Transverse colon (tissue), 4 donors: ENCODE data around the gene RABGGTA.

Experiments used
- POLR2A ChIP-seq: fragments of 450-650 bp; IDR thresholded peaks from one replicate; pipeline ENCODE4 v1.6.1; 2016; ENCODE audit warnings: antibody characterized with exemption, mild to moderate bottlenecking, moderate library complexity
- POLR2AphosphoS5 ChIP-seq, 3 donors: sonication (generic); formaldehyde crosslinking; IDR thresholded peaks; one replicate each; pipeline ENCODE4 v1.6.1; 2016; ENCODE audit warnings: antibody characterized with exemption in 3 of 3
- TF ChIP-seq, protein P1 (sequence below), 5 experiments: fragments of 200-600 bp in 3 of 5; fragments of 450-650 bp in 2 of 5; sonication (generic) in 3 of 5; IDR thresholded peaks; 1 replicate in 2 of 5; 2 replicates in 3 of 5; pipeline ENCODE4 v1.5.1; 2016 to 2017; ENCODE audit warnings: antibody characterized with exemption in 5 of 5, inconsistent platforms in 3 of 5, mild to moderate bottlenecking in 2 of 5, moderate library complexity in 1 of 5

DNA sequence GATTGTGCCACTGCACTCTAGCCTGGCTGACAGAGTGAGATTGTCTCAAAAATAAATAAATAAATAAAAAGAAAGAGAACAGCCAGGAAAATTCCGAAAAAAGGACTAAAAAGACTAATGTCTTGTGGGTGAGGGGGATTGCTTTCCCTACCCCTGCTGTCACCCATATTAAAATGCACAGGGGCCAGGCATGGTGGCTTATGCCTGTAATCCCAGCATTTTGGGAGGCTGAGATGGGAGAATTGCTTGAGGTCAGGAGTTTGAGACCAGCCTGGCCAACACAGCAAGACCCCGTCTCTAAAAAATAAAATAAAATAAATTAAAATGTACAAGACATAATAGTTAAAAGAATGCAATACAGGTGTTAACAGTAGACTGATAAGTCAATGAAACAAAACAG lies 22.1 kb upstream of the RABGGTA start:
- no peak for TF ChIP-seq POLR2AphosphoS5 (IDR thresholded peaks at IDR 0.05)
- TF ChIP-seq, protein P1, sequence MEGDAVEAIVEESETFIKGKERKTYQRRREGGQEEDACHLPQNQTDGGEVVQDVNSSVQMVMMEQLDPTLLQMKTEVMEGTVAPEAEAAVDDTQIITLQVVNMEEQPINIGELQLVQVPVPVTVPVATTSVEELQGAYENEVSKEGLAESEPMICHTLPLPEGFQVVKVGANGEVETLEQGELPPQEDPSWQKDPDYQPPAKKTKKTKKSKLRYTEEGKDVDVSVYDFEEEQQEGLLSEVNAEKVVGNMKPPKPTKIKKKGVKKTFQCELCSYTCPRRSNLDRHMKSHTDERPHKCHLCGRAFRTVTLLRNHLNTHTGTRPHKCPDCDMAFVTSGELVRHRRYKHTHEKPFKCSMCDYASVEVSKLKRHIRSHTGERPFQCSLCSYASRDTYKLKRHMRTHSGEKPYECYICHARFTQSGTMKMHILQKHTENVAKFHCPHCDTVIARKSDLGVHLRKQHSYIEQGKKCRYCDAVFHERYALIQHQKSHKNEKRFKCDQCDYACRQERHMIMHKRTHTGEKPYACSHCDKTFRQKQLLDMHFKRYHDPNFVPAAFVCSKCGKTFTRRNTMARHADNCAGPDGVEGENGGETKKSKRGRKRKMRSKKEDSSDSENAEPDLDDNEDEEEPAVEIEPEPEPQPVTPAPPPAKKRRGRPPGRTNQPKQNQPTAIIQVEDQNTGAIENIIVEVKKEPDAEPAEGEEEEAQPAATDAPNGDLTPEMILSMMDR (IDR thresholded peaks at IDR 0.05): no peak
- TF ChIP-seq POLR2A: no peak
